Amniotic epithelial cell (primary cell): ENCODE data around the gene NBPF14.
"Not testable (repeated sequence)": the region's sequence is repeated elsewhere in the genome, so short reads cannot be mapped to it uniquely, and the experiment has no call there.

Source experiments
- DNase-seq: peaks from one replicate; pipeline ENCODE4 v3.0.0-alpha.2; 2010; ENCODE audit warnings: low read depth

The NBPF14 gene

GRCh38 chr1:148595911-148596310 lies at the start of gene NBPF14:
Gene NBPF14, minus strand, starts transcription at chr1:148596011. Its CDS starts 294 bp downstream, at chr1:148595717.
- not testable (repeated sequence) for DNase-seq

- not testable (repeated sequence) for DNase-seq
Measured at GRCh38 chr1:148625451-148625850, 29.6 kb upstream of the NBPF14 start.

- DNase-seq = not testable (repeated sequence)
Measured at GRCh38 chr1:148618216-148618615, 22.4 kb upstream of the NBPF14 start.

GRCh38 chr1:148605266-148605665 lies 9.5 kb upstream of the NBPF14 start:
- peak; percentile 58 for DNase-seq

GRCh38 chr1:148595360-148595759 lies 451 bp downstream of the NBPF14 start:
- not testable (repeated sequence) for DNase-seq

GRCh38 chr1:148591098-148591497 lies 4.7 kb downstream of the NBPF14 start:
- not testable (repeated sequence) for DNase-seq

- DNase-seq = not testable (repeated sequence)
Measured at GRCh38 chr1:148532158-148532557, 63.7 kb downstream of the NBPF14 start.

GRCh38 chr1:148529101-148529567 lies 66.7 kb downstream of the NBPF14 start:
- peak; percentile 52 for DNase-seq

- not testable (repeated sequence) for DNase-seq
Measured at GRCh38 chr1:148528591-148528990, 67.2 kb downstream of the NBPF14 start.

- DNase-seq = not testable (repeated sequence)
Measured at GRCh38 chr1:148526587-148526986, 69.2 kb downstream of the NBPF14 start.

GRCh38 chr1:148523205-148524144 lies 72.3 kb downstream of the NBPF14 start:
- not testable (repeated sequence) for DNase-seq

GRCh38 chr1:148522561-148523204 lies 73.1 kb downstream of the NBPF14 start:
- peak; percentile 99 for DNase-seq

GRCh38 chr1:148522072-148522471 lies 73.7 kb downstream of the NBPF14 start:
- DNase-seq = peak; percentile 88

GRCh38 chr1:148514310-148514709 lies 81.5 kb downstream of the NBPF14 start:
- DNase-seq = not testable (repeated sequence)

GRCh38 chr1:148512571-148513184 lies 83.1 kb downstream of the NBPF14 start:
- DNase-seq = peak; percentile 41

- DNase-seq = not testable (repeated sequence)
Measured at GRCh38 chr1:148493933-148494332, 101.9 kb downstream of the NBPF14 start.

- not testable (repeated sequence) for DNase-seq
Measured at GRCh38 chr1:148483029-148483428, 112.8 kb downstream of the NBPF14 start, which contains the start of gene PPIAL4G. Gene PPIAL4G, minus strand, starts transcription at chr1:148483302. Its CDS starts 50 bp downstream, at chr1:148483252.
